Transverse colon (tissue), 4 donors: ENCODE data around the gene SLC19A3. TPM values are rescaled to one million over a fixed set of nuclear protein-coding genes. Genes with fewer than 3 reads are reported as not detected.
A peak's percentile ranks its signal among the peaks of the same experiment; 100 is the strongest.

Source experiments
- DNase-seq: peaks from one replicate; pipeline ENCODE4 v3.0.0-alpha.2; 2019
- H3K27ac ChIP-seq, 4 donors: fragments of 200-600 bp; sonication (generic); 2 replicates each; pipeline ENCODE4 v1.5.1; 2016 to 2018; ENCODE audit warnings: inconsistent platforms in 4 of 4
- H3K27me3 ChIP-seq: fragments of 200-600 bp; sonication (generic); 2 replicates; pipeline ENCODE4 v1.5.1; 2017; ENCODE audit warnings: inconsistent platforms
- H3K36me3 ChIP-seq, 4 donors: fragments of 200-600 bp; sonication (generic); 2 replicates each; pipeline ENCODE4 v1.5.1; 2017 to 2019; ENCODE audit warnings: inconsistent platforms in 4 of 4
- H3K4me1 ChIP-seq, 4 donors: fragments of 200-600 bp; sonication (generic); 2 replicates each; pipeline ENCODE4 v1.5.1; 2017 to 2020; ENCODE audit warnings: inconsistent platforms in 4 of 4
- H3K4me3 ChIP-seq, 4 donors: fragments of 200-600 bp; sonication (generic); 1 replicate in 1 of 4; 2 replicates in 3 of 4; pipeline versions ENCODE4 v1.5.1 to v1.6.1; 2017 to 2019; ENCODE audit warnings: inconsistent platforms in 4 of 4
- H3K9me3 ChIP-seq, 2 donors: fragments of 200-600 bp; sonication (generic); 2 replicates each; pipeline ENCODE4 v1.5.1; 2017 to 2019; ENCODE audit warnings: inconsistent platforms in 2 of 2
- CTCF ChIP-seq, 5 experiments: fragments of 200-600 bp in 3 of 5; fragments of 450-650 bp in 2 of 5; sonication (generic) in 3 of 5; IDR thresholded peaks; 1 replicate in 2 of 5; 2 replicates in 3 of 5; pipeline ENCODE4 v1.5.1; 2016 to 2017; ENCODE audit warnings: antibody characterized with exemption in 5 of 5, inconsistent platforms in 3 of 5, mild to moderate bottlenecking in 2 of 5, moderate library complexity in 1 of 5
- EP300 ChIP-seq: sonication (generic); formaldehyde crosslinking; IDR thresholded peaks from one replicate; pipeline ENCODE4 v1.6.1; 2017; ENCODE audit warnings: antibody characterized with exemption, low read depth
- POLR2A ChIP-seq: fragments of 450-650 bp; IDR thresholded peaks from one replicate; pipeline ENCODE4 v1.6.1; 2016; ENCODE audit warnings: antibody characterized with exemption, mild to moderate bottlenecking, moderate library complexity
- POLR2AphosphoS5 ChIP-seq, 3 donors: sonication (generic); formaldehyde crosslinking; IDR thresholded peaks; one replicate each; pipeline ENCODE4 v1.6.1; 2016; ENCODE audit warnings: antibody characterized with exemption in 3 of 3
- WGBS, 2 donors: methylation state at CpG; one replicate each; pipeline ENCODE4 v1.1.5; 2018; ENCODE audit warnings: low coverage in 1 of 2; 5-methylcytosine and 5-hydroxymethylcytosine counted together
- in situ Hi-C, 4 donors: fragments of 200-750 bp; cut with MboI; loops; one replicate each; pipeline versions ENCODE4 v1.15.0 to v1.15.1; 2017; ENCODE audit warnings: low sequenced_read_pairs in 3 of 4, low pct_ligation_motif_present in 1 of 4, low pct_unique_long_range_greater_than_20kb in 1 of 4
- intact Hi-C: fragments of 100-400 bp; cut with DNase I; formaldehyde crosslinking; loops from one replicate; pipeline ENCODE4 v1.15.1; 2023; ENCODE audit warnings: low total_unique reads
- total RNA-seq, 4 donors: library from RNA; depleted of rRNA; stranded (reverse); fragments of >200 nt; gene quantifications; one replicate each; pipeline ENCODE4 v1.1.0, GENCODE V29; 2016

Gene SLC19A3
- total RNA-seq: 10 to 100 TPM in 1 of 4 donors, 1 to 10 TPM in 3; 4.2 to 24.9 (median 7.3) TPM

DNA sequence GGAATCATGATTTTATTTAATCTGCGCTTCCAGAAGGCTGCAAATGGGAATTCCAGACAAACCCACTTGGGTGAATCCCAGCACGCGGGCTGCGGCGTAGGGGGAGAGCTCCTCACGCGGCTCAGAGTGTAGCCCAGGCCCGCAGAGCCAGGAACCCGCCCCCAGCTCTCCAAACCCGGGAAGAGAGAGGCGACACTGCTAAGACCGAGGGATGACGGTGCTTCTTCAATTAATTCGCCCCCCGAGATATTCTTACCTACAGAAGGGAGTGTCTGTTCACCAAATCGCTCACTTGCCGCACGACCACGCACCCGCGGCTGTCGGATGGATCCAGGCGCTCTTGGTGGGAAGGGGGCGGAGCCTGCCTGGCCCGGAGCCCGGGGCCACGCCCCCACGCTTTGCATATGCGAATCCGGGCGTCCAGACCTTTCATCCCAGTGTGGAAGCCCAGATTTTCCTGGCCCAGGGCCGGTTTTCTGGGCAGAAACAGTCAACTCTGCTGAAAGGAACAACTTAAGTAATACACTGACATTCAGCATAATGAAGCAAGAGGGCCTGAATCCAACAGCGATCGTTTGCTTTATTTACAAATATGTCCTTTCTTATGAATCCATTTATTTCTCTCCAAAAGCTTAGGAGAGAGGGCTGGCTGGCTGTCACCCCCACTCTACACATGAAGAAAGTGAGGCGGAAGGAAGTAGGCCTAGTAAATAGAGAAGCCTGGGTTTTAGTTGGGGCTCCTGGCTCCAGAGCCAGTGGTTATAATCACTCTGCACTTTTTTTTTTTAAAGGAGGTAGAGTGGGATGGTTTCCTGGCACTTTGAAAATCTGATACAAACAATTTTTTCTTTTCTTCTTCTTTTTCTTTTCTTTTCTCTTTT lies at the start of gene SLC19A3:
SLC19A3 (minus strand) TSS at position 342 of the 881 bp plus-strand sequence. CDS start 15,710 bp downstream, outside the sequence.
- Histone ChIP-seq H3K27ac (peak within 1 kb of the TSS; percentile 66 to 72 (median 69)), H3K27me3 (no peaks in the 10 kb centered on the region), H3K9me3 (no peaks in the 10 kb centered on the region), H3K4me1 (peaks cover 10 to 15% (median 13%) of the 10 kb centered on the region in 4 donors), H3K36me3 (no peaks in the 10 kb centered on the region), H3K4me3 (peak within 1 kb of the TSS; percentile 26 to 48 (median 42))
- intact Hi-C loops (no loop called here), in situ Hi-C loops (no loop called here)
- WGBS, 2 donors: 17 to 30% methylated on average over 3 to 35 of the region's 35 CpGs
- TF ChIP-seq POLR2AphosphoS5 (IDR thresholded peaks at IDR 0.05) (peak in 1 of 3 donors; percentile 23), POLR2A (no peak)
- DNase-seq: peak; percentile 93

GRCh38 chr2:227766373-227766883 lies 48.6 kb upstream of the SLC19A3 start:
- intact Hi-C loops (loop anchor here (5.0 to 10.0 kb wide), 3 partner anchors 109 to 362 kb away; no protein-coding TSS in a partner anchor), in situ Hi-C loops (loop anchor here (10.0 to 25.0 kb wide), 7 partner anchors 98 to 629 kb away; partner anchors contain the start of gene SCYGR5 (in 2 of the 4))
- TF ChIP-seq POLR2AphosphoS5 (IDR thresholded peaks at IDR 0.05) (no peak), CTCF (IDR thresholded peaks at IDR 0.05) (peak; percentile 83 to 93 (median 86))
- DNase-seq: peak; percentile 85
- H3K4me1 ChIP-seq: peaks cover 5 to 16% (median 14%) of the 10 kb centered on the region in 4 donors
- WGBS, 2 donors: 19 to 22% methylated on average over 7 to 11 of the region's 11 CpGs
- no peaks in the 10 kb centered on the region for H3K9me3 ChIP-seq
- H3K27me3 ChIP-seq: no peaks in the 10 kb centered on the region
- no peak overlapping the region for H3K4me3 ChIP-seq
- no peaks in the 10 kb centered on the region for H3K36me3 ChIP-seq
- H3K27ac ChIP-seq: peak overlapping the region in 2 of 4 donors; percentile 22 to 33

GRCh38 chr2:227765788-227766372 lies 48.1 kb upstream of the SLC19A3 start:
- TF ChIP-seq POLR2A: no peak
- no peak for TF ChIP-seq EP300
- TF ChIP-seq CTCF (IDR thresholded peaks at IDR 0.05): no peak
- no peak for TF ChIP-seq POLR2AphosphoS5 (IDR thresholded peaks at IDR 0.05)
- 39 to 55% methylated on average over 4 of the region's 4 CpGs for WGBS, 2 donors
- Histone ChIP-seq H3K4me1 (peaks cover 8 to 22% (median 19%) of the 10 kb centered on the region in 4 donors), H3K36me3 (no peaks in the 10 kb centered on the region), H3K9me3 (no peaks in the 10 kb centered on the region), H3K27me3 (no peaks in the 10 kb centered on the region), H3K27ac (peak overlapping the region in 2 of 4 donors; percentile 22 to 33), H3K4me3 (no peak overlapping the region)
- no peak for DNase-seq
- intact Hi-C loops (loop anchor here (5.0 to 10.0 kb wide), 3 partner anchors 109 to 361 kb away; no protein-coding TSS in a partner anchor), in situ Hi-C loops (loop anchor here (10.0 to 25.0 kb wide), 7 partner anchors 99 to 629 kb away; partner anchors contain the start of gene SCYGR5 (in 2 of the 4))

DNA sequence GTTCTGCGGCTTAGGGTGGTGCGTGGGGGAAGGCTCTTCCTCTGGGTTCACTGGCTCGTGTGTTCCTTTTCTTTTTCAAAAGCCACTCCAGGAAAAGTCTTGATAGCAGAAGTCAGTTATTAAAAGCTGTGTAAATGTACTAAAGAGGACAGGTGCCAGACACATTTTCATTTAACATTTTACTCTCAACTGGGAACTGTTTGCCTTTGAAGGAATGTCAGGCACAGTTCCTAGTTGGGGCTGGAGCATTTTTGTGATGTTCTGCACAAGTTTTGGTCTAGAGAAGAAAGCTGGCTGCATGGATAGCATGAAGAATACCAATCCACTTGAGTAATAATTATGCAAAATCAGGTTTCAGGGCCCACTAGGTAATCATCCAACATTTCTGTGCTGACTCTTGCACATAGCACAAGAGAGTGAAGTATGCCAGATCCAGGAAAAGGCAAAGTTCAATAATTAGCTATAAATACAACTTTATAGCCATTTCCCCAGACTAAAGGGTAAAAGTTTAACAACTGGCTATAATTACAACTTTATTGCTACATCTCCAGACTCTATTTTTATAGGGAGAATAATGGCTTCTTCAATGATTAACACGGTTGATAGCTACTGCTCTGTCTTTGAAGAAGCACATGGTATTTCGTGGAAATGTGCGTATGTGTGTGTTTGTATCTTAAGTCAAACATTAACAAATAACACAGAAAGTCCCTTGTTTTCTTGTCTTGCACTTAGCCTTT lies 44.1 kb upstream of the SLC19A3 start:
- H3K9me3 ChIP-seq: no peaks in the 10 kb centered on the region
- peak overlapping the region; percentile 74 to 79 (median 77) for H3K27ac ChIP-seq
- H3K36me3 ChIP-seq: no peaks in the 10 kb centered on the region
- DNase-seq: no peak
- TF ChIP-seq EP300 (no peak), CTCF (IDR thresholded peaks at IDR 0.05) (no peak), POLR2A (no peak), POLR2AphosphoS5 (IDR thresholded peaks at IDR 0.05) (peak in 1 of 3 donors; percentile 31)
- no peak overlapping the region for H3K4me3 ChIP-seq
- no peaks in the 10 kb centered on the region for H3K27me3 ChIP-seq
- 33 to 45% methylated on average over 3 to 6 of the region's 6 CpGs for WGBS, 2 donors
- in situ Hi-C loops (loop anchor here (5.0 to 25.0 kb wide), 9 partner anchors 97 to 625 kb away; partner anchors contain the start of gene SCYGR5 (in 2 of the 4)), intact Hi-C loops (loop anchor here (10.0 kb wide), 2 partner anchors 277 to 357 kb away; no protein-coding TSS in a partner anchor)
- H3K4me1 ChIP-seq: peaks cover 8 to 30% (median 21%) of the 10 kb centered on the region in 4 donors
